HepG2 (cell line): ENCODE results near the gene TOB2. TPM values are rescaled to one million over a fixed set of nuclear protein-coding genes. Genes with fewer than 3 reads are reported as not detected.

Experiments
- AGO2 ChIP-seq: fragments of 200-400 bp; formaldehyde crosslinking; optimal IDR thresholded peaks from 2 replicates; pipeline ENCODE3; 2017; ENCODE audit warnings: mild to moderate bottlenecking, low read depth, low read length, moderate library complexity
- BCL6 ChIP-seq: IDR thresholded peaks from 2 replicates; pipeline ENCODE4 v1.6.1; 2016; ENCODE audit warnings: missing genetic modification reagents, missing compliant biosample characterization
- KMT2B ChIP-seq: IDR thresholded peaks from 2 replicates; pipeline ENCODE4 v1.6.1; 2016; ENCODE audit warnings: missing genetic modification reagents, missing compliant biosample characterization
- NONO ChIP-seq, 2 experiments: fragments of 450-650 bp in 1 of 2; sonication (generic) in 1 of 2; formaldehyde crosslinking in 1 of 2; IDR thresholded peaks in 1 of 2; conservative IDR thresholded peaks in 1 of 2; 2 replicates each; pipeline versions ENCODE4 v1.6.1 to v1.8.0; 2017 to 2022; ENCODE audit warnings: mild to moderate bottlenecking in 1 of 2, missing genetic modification reagents in 1 of 2, moderate library complexity in 1 of 2
- NPAS2 ChIP-seq: sonication (generic); formaldehyde crosslinking; IDR thresholded peaks from 2 replicates; pipeline ENCODE4 v1.8.0; 2022; ENCODE audit warnings: mild to moderate bottlenecking, missing genetic modification reagents, borderline replicate concordance
- RBFOX2 ChIP-seq: fragments of 200-400 bp; formaldehyde crosslinking; IDR thresholded peaks from 2 replicates; pipeline ENCODE4 v1.6.1; 2017; ENCODE audit warnings: low read depth, mild to moderate bottlenecking, low read length
- SATB2 ChIP-seq: sonication (generic); formaldehyde crosslinking; IDR thresholded peaks from 2 replicates; pipeline ENCODE4 v1.5.0; 2020; ENCODE audit warnings: missing genetic modification reagents
- SKIL ChIP-seq: sonication (generic); formaldehyde crosslinking; IDR thresholded peaks from 2 replicates; pipeline ENCODE4 v1.8.0; 2022; ENCODE audit warnings: missing genetic modification reagents, mild to moderate bottlenecking, moderate library complexity, borderline replicate concordance
- SP2 ChIP-seq: sonication (generic); formaldehyde crosslinking; IDR thresholded peaks from 2 replicates; pipeline ENCODE4 v1.5.1; 2020; ENCODE audit warnings: mild to moderate bottlenecking, missing genetic modification reagents
- WIZ ChIP-seq: sonication (generic); formaldehyde crosslinking; IDR thresholded peaks from 2 replicates; pipeline ENCODE4 v1.5.1; 2020; ENCODE audit warnings: mild to moderate bottlenecking, missing genetic modification reagents
- ZFP36 ChIP-seq: fragments of 150-350 bp; IDR thresholded peaks from 2 replicates; pipeline ENCODE4 v1.6.1; 2018; ENCODE audit warnings: borderline replicate concordance, low read length, low read depth; ENCODE audit not compliant: partially characterized antibody
- ZNF260 ChIP-seq: sonication (generic); formaldehyde crosslinking; IDR thresholded peaks from 2 replicates; pipeline ENCODE4 v1.4.0; 2020; ENCODE audit warnings: missing genetic modification reagents, low read depth, mild to moderate bottlenecking, borderline replicate concordance
- ZNF318 ChIP-seq: sonication (generic); formaldehyde crosslinking; IDR thresholded peaks from 2 replicates; pipeline ENCODE4 v1.4.0; 2020; ENCODE audit warnings: mild to moderate bottlenecking, missing genetic modification reagents
- ZNF441 ChIP-seq: sonication (generic); formaldehyde crosslinking; IDR thresholded peaks from 2 replicates; pipeline ENCODE4 v1.7.0; 2021; ENCODE audit warnings: missing genetic modification reagents, borderline replicate concordance
- ZNF451 ChIP-seq: sonication (generic); formaldehyde crosslinking; IDR thresholded peaks from 2 replicates; pipeline ENCODE4 v1.5.0; 2020; ENCODE audit warnings: mild to moderate bottlenecking, missing genetic modification reagents
- polyA plus RNA-seq, 8 experiments: library from polyadenylated mRNA; depleted of rRNA in 3 of 8; stranded (reverse) in 7 of 8; unstranded in 1 of 8; fragments of >200 nt; fragmentation: Illumina TruSeq in 4 of 8; extraction: Trizol in 4 of 8; gene quantifications; 2 replicates each; pipeline versions ENCODE4 v1.2.1 to v1.2.3, GENCODE V29; 2011 to 2016; ENCODE audit warnings: low read depth in 4 of 8, missing spikeins in 1 of 8, mixed read lengths in 1 of 8; ENCODE audit not compliant: insufficient read depth in 1 of 8
- total RNA-seq, 5 experiments: library from RNA; depleted of rRNA; stranded (reverse); fragments of >200 nt; fragmentation: Illumina TruSeq; extraction: Trizol; gene quantifications; 2 replicates each; pipeline ENCODE4 v1.2.3, GENCODE V29; 2016; ENCODE audit warnings: low read depth in 1 of 5
- TF ChIP-seq, protein P1 (sequence below): IDR thresholded peaks from 2 replicates; pipeline ENCODE4 v1.6.1; 2016; ENCODE audit warnings: missing compliant biosample characterization, missing genetic modification reagents, borderline replicate concordance

TOB2 gene
- total and polyA plus RNA-seq, 2 of the 13 experiments (the other 11 are each of a cell fraction or from before 2014, with no cell fraction given), result 12.2 to 13.7 TPM

DNA sequence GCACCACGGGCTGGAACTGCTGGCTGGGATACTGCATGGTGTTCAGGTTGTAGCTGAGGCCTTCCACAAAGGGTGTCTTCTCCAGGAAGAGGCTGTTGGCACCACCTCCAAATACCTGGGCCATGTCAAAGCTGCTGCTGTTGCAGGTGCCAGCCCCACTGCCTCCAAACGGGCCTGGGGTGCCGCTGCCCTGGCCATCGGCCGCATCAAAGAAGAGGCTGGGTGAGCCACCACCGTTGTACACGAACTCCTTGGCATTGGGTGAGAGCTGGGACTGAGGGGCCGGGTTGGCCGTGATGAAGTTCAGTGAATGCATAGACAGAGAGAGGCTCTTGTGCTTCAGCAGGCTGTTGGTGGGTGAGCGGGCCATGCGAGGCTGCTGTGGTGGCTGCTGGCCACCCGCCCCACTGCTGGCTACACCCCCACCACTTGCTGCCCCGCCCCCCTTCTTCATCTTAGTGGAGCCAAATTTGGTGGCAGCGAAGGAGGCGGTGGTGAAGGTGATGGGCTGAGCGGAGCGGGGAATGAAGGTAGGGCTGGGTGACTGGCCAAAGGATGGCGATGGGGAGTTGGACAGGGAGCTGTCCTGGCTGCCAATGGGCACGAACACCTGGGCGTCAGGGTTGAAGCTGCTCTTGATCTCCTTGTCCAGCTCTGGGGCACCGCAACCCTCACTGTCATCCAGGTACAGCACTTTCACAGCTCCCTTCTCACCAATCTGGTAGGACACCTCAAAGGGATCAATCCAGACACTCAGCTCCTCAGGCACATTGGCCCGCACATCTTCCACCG is 10.1 kb downstream of the TOB2 start (continued):
- TF ChIP-seq ZNF318 (CRISPR knock-in tag), result no peak
- no peak for TF ChIP-seq ZFP36
- no peak for TF ChIP-seq SATB2 (CRISPR knock-in tag)
- no peak for TF ChIP-seq ZNF451 (CRISPR knock-in tag)
- TF ChIP-seq ZNF260 (CRISPR knock-in tag), result no peak
- no peak for TF ChIP-seq BCL6 (CRISPR knock-in tag)
- TF ChIP-seq RBFOX2, result peak; percentile 67
- TF ChIP-seq ZNF441 (CRISPR knock-in tag), result no peak
- TF ChIP-seq SP2 (CRISPR knock-in tag), result no peak
- no peak for TF ChIP-seq NONO (IDR thresholded peaks at IDR 0.05)
- TF ChIP-seq NONO (CRISPR knock-in tag; conservative IDR thresholded peaks at IDR 0.05), result 0 out of 2 replicates have a peak, but pooled peaks have one; percentile 5
- peak; percentile 85 for TF ChIP-seq AGO2
- TF ChIP-seq WIZ (CRISPR knock-in tag), result no peak
- no peak for TF ChIP-seq KMT2B (CRISPR knock-in tag)
- TF ChIP-seq, protein P1, sequence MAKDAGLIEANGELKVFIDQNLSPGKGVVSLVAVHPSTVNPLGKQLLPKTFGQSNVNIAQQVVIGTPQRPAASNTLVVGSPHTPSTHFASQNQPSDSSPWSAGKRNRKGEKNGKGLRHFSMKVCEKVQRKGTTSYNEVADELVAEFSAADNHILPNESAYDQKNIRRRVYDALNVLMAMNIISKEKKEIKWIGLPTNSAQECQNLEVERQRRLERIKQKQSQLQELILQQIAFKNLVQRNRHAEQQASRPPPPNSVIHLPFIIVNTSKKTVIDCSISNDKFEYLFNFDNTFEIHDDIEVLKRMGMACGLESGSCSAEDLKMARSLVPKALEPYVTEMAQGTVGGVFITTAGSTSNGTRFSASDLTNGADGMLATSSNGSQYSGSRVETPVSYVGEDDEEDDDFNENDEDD (CRISPR knock-in tag), result no peak
- TF ChIP-seq NPAS2 (CRISPR knock-in tag), result no peak
- no peak for TF ChIP-seq SKIL
